HepG2 (cell line): ENCODE data around the gene TNFSF12. TPM values are rescaled to one million over a fixed set of nuclear protein-coding genes. Genes with fewer than 3 reads are reported as not detected.
A peak's percentile ranks its signal among the peaks of the same experiment; 100 is the strongest.

Source experiments
- BCLAF1 ChIP-seq: fragments of 450-650 bp; IDR thresholded peaks from 2 replicates; pipeline ENCODE4 v1.6.1; 2017; ENCODE audit warnings: mild to moderate bottlenecking
- KLF12 ChIP-seq: sonication (generic); formaldehyde crosslinking; IDR thresholded peaks from 2 replicates; pipeline ENCODE4 v1.4.0; 2020; ENCODE audit warnings: missing genetic modification reagents, borderline replicate concordance
- NBN ChIP-seq: fragments of 450-650 bp; conservative IDR thresholded peaks from 2 replicates; pipeline ENCODE4 v1.6.1; 2017
- SNAPC4 ChIP-seq: sonication (generic); formaldehyde crosslinking; IDR thresholded peaks from 2 replicates; pipeline ENCODE4 v1.4.0; 2020; ENCODE audit warnings: mild to moderate bottlenecking, missing genetic modification reagents
- TARDBP ChIP-seq: sonication (generic); formaldehyde crosslinking; IDR thresholded peaks from 2 replicates; pipeline ENCODE4 v1.8.0; 2022; ENCODE audit warnings: mild to moderate bottlenecking, missing genetic modification reagents
- TFAP4 ChIP-seq: sonication (generic); IDR thresholded peaks from 2 replicates; pipeline ENCODE4 v1.6.1; 2016; ENCODE audit warnings: low read depth, borderline replicate concordance
- ZBTB4 ChIP-seq: sonication (generic); formaldehyde crosslinking; IDR thresholded peaks from 2 replicates; pipeline ENCODE4 v1.4.0; 2020; ENCODE audit warnings: missing genetic modification reagents, mild to moderate bottlenecking, borderline replicate concordance
- ZKSCAN1 ChIP-seq: fragments of 150-350 bp; IDR thresholded peaks from 2 replicates; pipeline ENCODE4 v1.6.1; 2014; ENCODE audit warnings: low read length
- ZNF232 ChIP-seq: sonication (generic); formaldehyde crosslinking; IDR thresholded peaks from 2 replicates; pipeline ENCODE4 v1.4.0; 2020; ENCODE audit warnings: missing genetic modification reagents, borderline replicate concordance
- ZNF597 ChIP-seq: sonication (generic); formaldehyde crosslinking; IDR thresholded peaks from 2 replicates; pipeline ENCODE4 v1.5.0; 2020; ENCODE audit warnings: missing genetic modification reagents
- ZSCAN5A ChIP-seq: sonication (generic); formaldehyde crosslinking; IDR thresholded peaks from 2 replicates; pipeline ENCODE4 v1.8.0; 2022; ENCODE audit warnings: mild to moderate bottlenecking, missing genetic modification reagents, borderline replicate concordance
- ZSCAN9 ChIP-seq: IDR thresholded peaks from 2 replicates; pipeline ENCODE4 v1.6.1; 2016; ENCODE audit warnings: borderline replicate concordance
- ZZZ3 ChIP-seq: sonication (generic); formaldehyde crosslinking; IDR thresholded peaks from 2 replicates; pipeline ENCODE4 v1.4.0; 2020; ENCODE audit warnings: missing genetic modification reagents, mild to moderate bottlenecking, borderline replicate concordance
- polyA plus RNA-seq, 8 experiments: library from polyadenylated mRNA; depleted of rRNA in 3 of 8; stranded (reverse) in 7 of 8; unstranded in 1 of 8; fragments of >200 nt; fragmentation: Illumina TruSeq in 4 of 8; extraction: Trizol in 4 of 8; gene quantifications; 2 replicates each; pipeline versions ENCODE4 v1.2.1 to v1.2.3, GENCODE V29; 2011 to 2016; ENCODE audit warnings: low read depth in 4 of 8, missing spikeins in 1 of 8, mixed read lengths in 1 of 8; ENCODE audit not compliant: insufficient read depth in 1 of 8
- total RNA-seq, 5 experiments: library from RNA; depleted of rRNA; stranded (reverse); fragments of >200 nt; fragmentation: Illumina TruSeq; extraction: Trizol; gene quantifications; 2 replicates each; pipeline ENCODE4 v1.2.3, GENCODE V29; 2016; ENCODE audit warnings: low read depth in 1 of 5

The TNFSF12 gene
- total and polyA plus RNA-seq, 2 of the 13 experiments (the other 11 are each of a cell fraction or from before 2014, with no cell fraction given): 0.93 to 7.2 TPM

GRCh38 chr17:7573324-7574080 is 24.6 kb downstream of the TNFSF12 start (continued):
- TF ChIP-seq ZKSCAN1 (no peak), SNAPC4 (no peak), KLF12 (CRISPR knock-in tag) (peak; percentile 37; the same call in 1 of the 2 replicates), TFAP4 (no peak), ZBTB4 (no peak; the same call in 1 of the 2 replicates), NBN (no peak), ZZZ3 (no peak), TARDBP (CRISPR knock-in tag) (peak; percentile 85), ZSCAN9 (peak; percentile 34; the same call in 1 of the 2 replicates), ZNF232 (CRISPR knock-in tag) (peak; percentile 47; the same call in 1 of the 2 replicates), ZSCAN5A (CRISPR knock-in tag) (no peak), ZNF597 (CRISPR knock-in tag) (no peak), BCLAF1 (no peak)
